ENCODE data around the gene CYBB.
"Not testable (repeated sequence)": the region's sequence is repeated elsewhere in the genome, so short reads cannot be mapped to it uniquely, and the experiment has no call there.

CYBB gene

DNA sequence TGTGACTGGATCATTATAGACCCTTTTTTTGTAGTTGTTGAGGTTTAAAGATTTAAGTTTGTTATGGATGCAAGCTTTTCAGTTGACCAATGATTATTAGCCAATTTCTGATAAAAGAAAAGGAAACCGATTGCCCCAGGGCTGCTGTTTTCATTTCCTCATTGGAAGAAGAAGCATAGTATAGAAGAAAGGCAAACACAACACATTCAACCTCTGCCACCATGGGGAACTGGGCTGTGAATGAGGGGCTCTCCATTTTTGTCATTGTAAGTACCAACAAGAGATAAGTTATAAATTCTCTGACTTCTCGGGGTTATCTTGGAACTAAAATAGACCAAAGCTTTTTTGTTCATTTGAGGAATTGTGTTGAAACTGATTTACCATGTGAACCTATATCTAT lies at the start of gene CYBB:
CYBB (plus strand) TSS at position 203 of the 400 bp plus-strand sequence; CDS start at position 222, 19 bp downstream.
- no peak for DNase-seq

DNA sequence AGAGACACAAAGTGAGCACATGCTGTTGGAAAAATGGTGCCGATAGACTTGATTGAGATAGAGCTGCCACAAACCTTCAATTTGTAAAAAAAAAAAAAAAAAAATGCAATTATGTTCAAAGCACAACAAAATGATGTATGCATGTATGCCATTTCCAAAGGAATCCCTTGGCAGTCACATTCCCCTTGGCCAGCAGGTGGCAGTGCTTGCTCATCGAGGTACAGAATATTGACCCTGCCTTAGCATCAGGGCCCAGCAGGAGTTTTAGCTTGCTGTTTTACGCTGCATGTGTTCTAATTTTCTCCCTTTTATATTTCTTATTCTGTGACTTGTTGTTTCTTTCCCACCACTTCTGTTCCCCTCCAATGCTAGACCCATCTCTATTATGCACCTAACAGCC lies 34.5 kb upstream of the CYBB start:
- no peak for DNase-seq

GRCh38 chrX:37745835-37746217 lies 34.0 kb upstream of the CYBB start:
- no peak for DNase-seq

GRCh38 chrX:37746218-37746941 lies 33.5 kb upstream of the CYBB start:
- DNase-seq: no peak

- no peak for DNase-seq
These were observed 32.9 kb upstream of the CYBB start for GRCh38 chrX:37746951-37747350.

DNA sequence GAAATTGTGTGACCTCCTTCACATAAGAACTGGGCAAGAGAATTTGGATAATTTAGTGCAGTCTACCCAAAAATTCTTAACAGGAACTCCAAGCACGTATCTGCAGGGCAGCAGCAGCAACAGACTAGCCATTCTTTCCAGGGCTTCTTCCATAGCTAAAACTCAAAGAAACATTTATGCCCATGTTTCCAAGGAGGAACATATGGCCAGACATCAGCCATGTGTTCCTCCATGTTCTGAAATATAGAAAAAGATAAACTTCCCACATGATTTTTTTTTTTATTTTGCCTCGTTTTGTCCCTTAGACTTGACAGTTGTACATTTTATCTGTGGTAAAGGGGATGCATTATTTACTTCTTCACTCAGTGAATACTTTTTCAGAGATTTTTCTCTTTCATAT lies 27.6 kb upstream of the CYBB start:
- no peak for DNase-seq

- no peak for DNase-seq
These were observed 26.9 kb upstream of the CYBB start for GRCh38 chrX:37752936-37753335.

DNA sequence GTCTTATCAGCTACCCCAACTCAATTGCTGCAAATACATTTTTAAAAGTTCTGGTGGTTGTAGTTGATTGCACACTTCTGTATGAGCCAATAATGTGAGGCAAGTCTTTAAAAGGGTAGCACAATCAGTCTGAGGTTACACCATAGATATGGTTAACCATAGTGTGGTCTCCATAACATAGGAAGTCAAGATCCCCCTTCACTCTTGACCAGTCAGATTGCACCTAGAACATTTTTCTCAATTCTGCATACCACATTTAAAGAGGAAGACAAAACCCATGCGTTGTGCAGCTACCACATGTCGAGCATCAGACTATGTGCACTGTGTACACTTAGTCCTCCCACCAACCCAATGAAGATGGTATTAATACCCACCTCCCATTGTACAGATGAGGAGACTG lies 26.5 kb upstream of the CYBB start:
- DNase-seq: no peak

GRCh38 chrX:37754516-37754915 lies 25.3 kb upstream of the CYBB start:
- no peak for DNase-seq

DNA sequence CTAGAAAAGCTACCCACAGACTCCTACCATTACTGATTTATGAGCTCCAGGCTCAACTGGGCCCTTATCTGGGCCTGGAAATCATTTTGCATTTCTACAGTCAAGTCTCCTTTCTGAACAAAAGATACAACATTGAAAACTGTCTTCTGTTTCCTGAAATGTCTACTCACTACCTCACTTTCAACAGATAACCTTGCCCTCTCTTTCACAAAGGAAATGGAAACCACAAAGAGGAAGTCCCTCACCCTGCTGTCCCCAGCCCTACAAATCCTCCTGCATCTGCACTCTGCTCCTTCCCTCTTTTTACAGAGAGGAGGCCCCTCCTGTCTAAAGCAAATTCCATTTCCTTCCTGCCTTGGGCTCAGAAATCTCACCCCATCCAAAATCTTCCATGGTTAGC lies 24.8 kb upstream of the CYBB start:
- no peak for DNase-seq

DNA sequence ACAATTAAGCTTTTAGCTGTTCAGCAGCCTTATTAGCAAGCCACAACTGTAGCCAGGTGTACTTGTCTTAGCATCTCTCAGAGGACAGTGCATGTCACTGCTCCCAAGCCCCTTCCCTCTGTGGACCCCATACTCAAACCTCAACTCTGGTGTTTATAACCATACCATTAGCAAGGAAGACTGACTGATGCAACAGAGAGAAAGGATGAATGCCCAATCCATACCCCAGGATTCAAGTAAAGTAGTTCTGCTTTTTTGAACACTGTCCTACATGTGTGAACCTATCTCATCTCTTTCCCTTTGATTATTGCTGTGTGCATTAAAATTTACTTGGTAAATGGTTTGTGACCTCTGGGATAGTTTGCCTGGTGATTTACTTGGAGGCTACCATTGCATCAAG lies 22.8 kb upstream of the CYBB start:
- no peak for DNase-seq

GRCh38 chrX:37759351-37759750 lies 20.5 kb upstream of the CYBB start:
- no peak for DNase-seq

DNA sequence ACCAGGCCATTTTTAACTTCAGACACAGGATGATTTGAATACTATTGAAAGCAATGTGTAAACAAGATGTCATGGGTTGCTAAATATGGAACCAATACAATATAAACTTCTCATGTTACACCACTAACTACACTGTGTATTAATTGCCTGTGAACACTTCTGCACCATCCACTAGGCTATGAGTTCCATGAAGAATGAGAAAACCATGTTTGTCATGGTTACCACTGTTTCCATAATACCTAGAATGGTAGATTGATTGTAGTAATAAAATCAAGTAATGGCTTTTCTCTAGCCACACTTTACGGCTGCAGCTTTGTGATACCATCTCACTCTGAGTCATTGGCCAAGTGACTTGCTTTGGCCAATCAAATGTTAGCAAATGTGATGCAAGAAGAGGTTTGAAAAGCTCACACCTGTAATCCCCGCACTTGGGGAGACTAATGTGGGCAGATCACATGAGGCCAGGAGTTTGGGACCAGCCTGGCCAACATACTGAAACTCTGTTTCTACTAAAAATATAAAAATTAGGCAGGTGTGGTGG lies 19.9 kb upstream of the CYBB start:
- DNase-seq: no peak

DNA sequence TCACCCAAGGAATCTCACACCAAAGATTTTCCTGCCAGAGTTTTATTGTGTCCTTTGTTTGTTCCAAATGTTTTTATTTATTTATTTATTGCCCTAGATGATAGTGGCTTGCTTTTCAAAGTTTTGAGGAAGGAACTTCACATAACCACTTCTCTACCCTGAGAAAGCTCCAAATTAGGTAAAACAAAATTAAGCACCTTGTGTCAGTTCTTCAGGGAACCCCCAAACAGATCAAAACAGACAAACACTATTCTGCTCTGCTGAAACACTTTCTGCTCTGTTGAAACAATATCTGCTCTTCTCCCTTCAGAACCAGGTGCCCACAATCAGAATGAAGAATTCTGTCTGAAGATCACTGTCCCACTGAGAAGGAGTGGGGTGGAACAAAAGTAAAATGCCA lies 16.5 kb upstream of the CYBB start:
- DNase-seq: no peak

DNA sequence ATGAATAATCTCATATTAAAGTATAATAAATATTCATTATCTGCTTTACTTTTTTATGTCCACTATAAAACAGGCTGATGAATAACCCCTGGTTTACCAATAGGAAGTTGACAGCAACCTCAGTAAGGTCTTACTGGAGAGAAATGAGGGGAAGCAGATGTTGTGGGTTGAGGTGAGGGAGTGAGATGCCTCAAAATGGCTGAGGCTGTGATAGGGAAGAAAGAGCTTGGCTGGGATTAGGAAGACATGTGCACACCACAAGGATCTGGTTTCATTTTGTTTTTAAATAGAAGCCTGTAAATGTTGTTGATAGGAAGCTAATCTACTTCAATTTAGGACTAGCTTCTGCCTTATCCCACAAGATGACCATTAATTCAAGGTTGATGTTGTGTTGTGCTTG lies 14.4 kb upstream of the CYBB start:
- DNase-seq: no peak

- DNase-seq: no peak
These were observed 12.4 kb upstream of the CYBB start for GRCh38 chrX:37767430-37767829.

DNA sequence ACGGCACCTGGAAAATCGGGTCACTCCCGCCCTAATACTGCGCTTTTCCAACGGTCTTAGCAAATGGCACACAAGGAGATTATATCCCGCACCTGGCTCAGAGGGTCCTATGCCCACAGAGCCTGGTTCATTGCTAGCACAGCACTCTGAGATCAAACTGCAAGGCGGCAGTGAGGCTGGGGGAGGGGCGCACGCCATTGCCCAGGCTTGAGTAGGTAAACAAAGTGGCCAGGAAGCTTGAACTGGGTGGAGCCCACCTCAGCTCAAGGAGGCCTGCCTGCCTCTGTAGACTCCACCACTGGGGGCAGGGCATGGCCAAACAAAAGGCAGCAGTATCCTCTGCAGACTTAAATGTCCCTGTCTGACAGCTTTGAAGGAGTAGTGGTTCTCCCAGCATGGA lies 11.0 kb upstream of the CYBB start:
- DNase-seq: not testable (repeated sequence)

- no peak for DNase-seq
These were observed 3.4 kb upstream of the CYBB start for GRCh38 chrX:37776283-37776986.

- no peak for DNase-seq
These were observed 2.9 kb upstream of the CYBB start for GRCh38 chrX:37776987-37777325.

GRCh38 chrX:37781081-37781480 lies 1.2 kb downstream of the CYBB start:
- DNase-seq: no peak

DNA sequence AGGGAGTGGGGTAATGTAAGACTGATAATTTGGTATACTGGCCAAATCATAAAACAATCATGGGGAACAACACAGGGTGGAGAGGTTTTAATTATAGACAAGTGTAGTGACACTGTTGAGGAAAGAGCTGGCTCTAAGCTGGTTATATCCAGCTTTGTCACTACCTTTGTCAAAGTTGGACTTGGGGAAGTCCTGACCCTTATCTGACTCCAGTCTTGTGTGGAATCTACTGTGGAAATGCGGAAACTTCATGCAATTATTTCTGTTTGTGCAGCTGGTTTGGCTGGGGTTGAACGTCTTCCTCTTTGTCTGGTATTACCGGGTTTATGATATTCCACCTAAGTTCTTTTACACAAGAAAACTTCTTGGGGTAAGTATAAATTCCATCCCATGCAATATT lies 2.0 kb downstream of the CYBB start:
- no peak for DNase-seq

- no peak for DNase-seq
These were observed 2.5 kb downstream of the CYBB start for GRCh38 chrX:37782359-37782758.

DNA sequence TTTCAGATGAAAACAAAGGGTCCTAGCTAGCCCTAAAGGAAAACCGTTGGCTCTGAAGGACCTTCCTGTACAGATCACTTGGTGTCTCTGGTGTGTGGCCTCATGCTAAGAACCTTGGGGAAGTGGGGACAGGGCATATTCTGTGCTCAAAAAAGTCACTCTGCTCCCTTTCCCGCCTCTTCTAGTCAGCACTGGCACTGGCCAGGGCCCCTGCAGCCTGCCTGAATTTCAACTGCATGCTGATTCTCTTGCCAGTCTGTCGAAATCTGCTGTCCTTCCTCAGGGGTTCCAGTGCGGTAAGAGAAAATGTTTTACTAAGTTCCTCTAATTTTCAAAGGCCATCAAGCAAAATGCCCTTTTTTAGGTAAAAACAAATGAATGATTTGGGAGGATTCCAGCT lies 3.4 kb downstream of the CYBB start:
- DNase-seq: no peak

DNA sequence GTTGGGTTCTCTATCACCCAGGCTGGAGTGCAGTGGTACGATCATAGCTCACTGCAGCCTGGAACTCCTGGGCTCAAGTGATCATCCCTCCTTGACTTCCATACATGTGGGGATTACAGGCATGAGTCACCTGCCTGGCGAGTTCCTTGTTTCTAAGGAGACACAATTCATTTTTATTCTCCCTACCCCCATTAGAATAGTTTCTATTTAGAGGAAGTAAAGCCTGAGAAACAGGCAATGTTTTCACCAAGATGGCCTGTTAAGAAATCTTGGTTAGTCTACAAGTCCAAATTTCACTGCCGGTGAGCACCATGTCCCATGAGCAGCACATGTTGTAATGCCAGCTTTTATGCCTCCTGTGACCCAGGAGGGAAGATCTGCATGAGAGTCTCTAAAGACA lies 5.7 kb downstream of the CYBB start:
- no peak for DNase-seq

Data from cortex of kidney (tissue), 1 donor.